ENCODE results near the gene WDFY2.

DNA sequence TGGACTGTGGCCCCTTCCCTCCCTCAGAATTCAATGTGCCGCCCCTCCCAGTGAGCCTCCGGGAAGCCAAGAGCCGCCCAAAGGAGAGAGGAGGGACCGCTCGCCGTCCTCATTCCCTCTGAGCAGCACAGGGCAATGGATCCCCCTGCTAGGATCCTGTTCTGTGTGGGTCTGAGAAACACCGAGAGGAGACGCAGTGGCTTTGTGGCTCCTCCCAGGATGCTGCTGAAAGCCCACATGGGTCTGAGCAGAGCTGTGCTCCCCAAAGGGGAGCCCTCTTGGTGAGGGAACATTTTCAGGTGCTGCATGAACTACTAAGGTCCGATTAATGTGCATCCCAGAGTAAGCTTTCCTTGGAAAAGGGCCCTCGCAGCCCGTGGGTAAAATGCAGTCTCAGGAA, 189.3 kb downstream of the WDFY2 start:
- TF ChIP-seq, protein P1, sequence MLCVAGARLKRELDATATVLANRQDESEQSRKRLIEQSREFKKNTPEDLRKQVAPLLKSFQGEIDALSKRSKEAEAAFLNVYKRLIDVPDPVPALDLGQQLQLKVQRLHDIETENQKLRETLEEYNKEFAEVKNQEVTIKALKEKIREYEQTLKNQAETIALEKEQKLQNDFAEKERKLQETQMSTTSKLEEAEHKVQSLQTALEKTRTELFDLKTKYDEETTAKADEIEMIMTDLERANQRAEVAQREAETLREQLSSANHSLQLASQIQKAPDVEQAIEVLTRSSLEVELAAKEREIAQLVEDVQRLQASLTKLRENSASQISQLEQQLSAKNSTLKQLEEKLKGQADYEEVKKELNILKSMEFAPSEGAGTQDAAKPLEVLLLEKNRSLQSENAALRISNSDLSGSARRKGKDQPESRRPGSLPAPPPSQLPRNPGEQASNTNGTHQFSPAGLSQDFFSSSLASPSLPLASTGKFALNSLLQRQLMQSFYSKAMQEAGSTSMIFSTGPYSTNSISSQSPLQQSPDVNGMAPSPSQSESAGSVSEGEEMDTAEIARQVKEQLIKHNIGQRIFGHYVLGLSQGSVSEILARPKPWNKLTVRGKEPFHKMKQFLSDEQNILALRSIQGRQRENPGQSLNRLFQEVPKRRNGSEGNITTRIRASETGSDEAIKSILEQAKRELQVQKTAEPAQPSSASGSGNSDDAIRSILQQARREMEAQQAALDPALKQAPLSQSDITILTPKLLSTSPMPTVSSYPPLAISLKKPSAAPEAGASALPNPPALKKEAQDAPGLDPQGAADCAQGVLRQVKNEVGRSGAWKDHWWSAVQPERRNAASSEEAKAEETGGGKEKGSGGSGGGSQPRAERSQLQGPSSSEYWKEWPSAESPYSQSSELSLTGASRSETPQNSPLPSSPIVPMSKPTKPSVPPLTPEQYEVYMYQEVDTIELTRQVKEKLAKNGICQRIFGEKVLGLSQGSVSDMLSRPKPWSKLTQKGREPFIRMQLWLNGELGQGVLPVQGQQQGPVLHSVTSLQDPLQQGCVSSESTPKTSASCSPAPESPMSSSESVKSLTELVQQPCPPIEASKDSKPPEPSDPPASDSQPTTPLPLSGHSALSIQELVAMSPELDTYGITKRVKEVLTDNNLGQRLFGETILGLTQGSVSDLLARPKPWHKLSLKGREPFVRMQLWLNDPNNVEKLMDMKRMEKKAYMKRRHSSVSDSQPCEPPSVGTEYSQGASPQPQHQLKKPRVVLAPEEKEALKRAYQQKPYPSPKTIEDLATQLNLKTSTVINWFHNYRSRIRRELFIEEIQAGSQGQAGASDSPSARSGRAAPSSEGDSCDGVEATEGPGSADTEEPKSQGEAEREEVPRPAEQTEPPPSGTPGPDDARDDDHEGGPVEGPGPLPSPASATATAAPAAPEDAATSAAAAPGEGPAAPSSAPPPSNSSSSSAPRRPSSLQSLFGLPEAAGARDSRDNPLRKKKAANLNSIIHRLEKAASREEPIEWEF (IDR thresholded peaks at IDR 0.05; ENCODE audit: insufficient replicate concordance, low read depth, low read length), result no peak
- TF ChIP-seq NRF1 (conservative IDR thresholded peaks at IDR 0.05; ENCODE audit: low read depth, low read length), result no peak

Measured in GM12878 (cell line).